ENCODE data around the gene NKX2-4.

Gene NKX2-4

GRCh38 chr20:21358737-21359136, 38.6 kb downstream of the NKX2-4 start:
- DNase-seq: no peak

GRCh38 chr20:21357844-21358243, 39.5 kb downstream of the NKX2-4 start:
- no peak for DNase-seq

DNA sequence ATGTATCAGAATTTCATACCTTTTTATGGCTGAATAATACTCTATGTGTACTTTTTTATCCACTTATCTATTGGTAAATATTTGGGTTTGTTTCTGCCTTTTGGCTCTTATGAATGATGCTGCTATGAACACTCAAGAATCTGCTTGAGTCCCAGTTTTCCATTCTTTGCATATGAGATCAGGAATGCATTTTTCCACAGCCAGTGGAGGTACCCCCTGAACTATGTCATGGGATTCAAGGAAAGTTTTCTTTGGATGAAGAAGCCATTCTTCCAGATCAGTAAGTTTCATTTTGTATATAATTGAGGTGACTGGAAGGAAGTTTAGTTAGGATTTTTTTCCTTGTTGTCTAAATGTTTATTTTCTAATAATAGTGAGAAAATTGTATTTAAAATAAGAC, 40.9 kb downstream of the NKX2-4 start:
- DNase-seq: no peak

DNA sequence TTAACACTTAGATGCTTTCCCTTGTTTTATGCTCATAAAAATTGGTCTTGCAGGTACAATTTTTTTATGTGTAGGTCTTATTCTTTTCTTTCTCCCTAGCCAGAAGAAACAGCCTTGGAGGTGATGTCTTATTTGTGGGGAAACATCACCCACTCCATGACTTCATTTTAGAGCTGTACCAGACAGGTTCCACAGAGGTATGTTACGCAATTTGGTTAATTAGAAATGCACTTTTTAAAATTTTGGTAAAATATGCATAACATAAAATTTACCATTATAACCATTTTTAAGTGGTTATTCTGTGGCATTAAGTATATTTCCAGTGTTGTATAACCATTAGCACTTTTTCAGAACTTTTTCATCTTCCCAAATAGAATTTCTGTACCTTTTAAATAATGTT, 41.3 kb downstream of the NKX2-4 start:
- DNase-seq: no peak

- DNase-seq: no peak
Measured at GRCh38 chr20:21353236-21353635, 44.1 kb downstream of the NKX2-4 start.

GRCh38 chr20:21352703-21353102, 44.6 kb downstream of the NKX2-4 start:
- no peak for DNase-seq
